Astrocyte (in vitro differentiated cells and primary cell): ENCODE data around the gene DISC1. TPM values are rescaled to one million over a fixed set of nuclear protein-coding genes. Genes with fewer than 3 reads are reported as not detected.

Source experiments
- DNase-seq: peaks from one replicate; pipeline ENCODE4 v3.0.0-alpha.2; 2010; ENCODE audit warnings: low read depth
- FAIRE-seq: peaks from 2 replicates; lab custom pipeline; 2011; peaks lifted over from hg19 to GRCh38; lab: Jason Lieb, UNC
- H2AFZ ChIP-seq: 2 replicates; pipeline ENCODE4 v1.6.0; 2012; ENCODE audit warnings: low read depth, low read length, inconsistent platforms
- H3K27ac ChIP-seq: 2 replicates; pipeline ENCODE4 v1.5.1; 2011; ENCODE audit warnings: low read depth, low read length, inconsistent platforms
- H3K27me3 ChIP-seq: 2 replicates; pipeline ENCODE4 v1.6.0; 2011; ENCODE audit warnings: low read length, inconsistent platforms; ENCODE audit not compliant: insufficient read depth
- H3K36me3 ChIP-seq: 2 replicates; pipeline ENCODE4 v1.5.1; 2011; ENCODE audit warnings: low read length, inconsistent platforms; ENCODE audit not compliant: insufficient read depth
- H3K4me1 ChIP-seq: 2 replicates; pipeline ENCODE4 v1.5.1; 2011; ENCODE audit warnings: low read length, inconsistent platforms; ENCODE audit not compliant: insufficient read depth
- H3K4me2 ChIP-seq: 2 replicates; pipeline ENCODE4 v1.6.0; 2012; ENCODE audit warnings: low read length, inconsistent platforms
- H3K4me3 ChIP-seq: 2 replicates; pipeline ENCODE4 v1.5.1; 2011; ENCODE audit warnings: low read depth, mild to moderate bottlenecking, low read length, inconsistent platforms; ENCODE audit not compliant: insufficient read depth
- H3K79me2 ChIP-seq: 2 replicates; pipeline ENCODE4 v1.6.0; 2012; ENCODE audit warnings: mild to moderate bottlenecking, low read length, inconsistent platforms; ENCODE audit not compliant: insufficient read depth
- H3K9ac ChIP-seq: 2 replicates; pipeline ENCODE4 v1.6.0; 2012; ENCODE audit warnings: mild to moderate bottlenecking, low read length, inconsistent platforms
- H3K9me3 ChIP-seq: 2 replicates; pipeline ENCODE4 v1.5.1; 2012; ENCODE audit warnings: low read depth, mild to moderate bottlenecking, low read length, inconsistent platforms; ENCODE audit not compliant: insufficient read depth
- H4K20me1 ChIP-seq: 2 replicates; pipeline ENCODE4 v1.6.0; 2012; ENCODE audit warnings: low read length, inconsistent platforms; ENCODE audit not compliant: insufficient read depth
- H3K27ac Mint-ChIP-seq: one replicate; pipeline ENCODE4 v1.8.0; 2021; ENCODE audit warnings: mild to moderate bottlenecking, mixed read lengths; ENCODE audit not compliant: unreplicated experiment
- H3K27me3 Mint-ChIP-seq: one replicate; pipeline ENCODE4 v1.8.0; 2021; ENCODE audit warnings: low read depth, mixed read lengths; ENCODE audit not compliant: unreplicated experiment
- H3K36me3 Mint-ChIP-seq: one replicate; pipeline ENCODE4 v1.8.0; 2021; ENCODE audit warnings: low read depth, mixed read lengths; ENCODE audit not compliant: unreplicated experiment
- H3K4me1 Mint-ChIP-seq: one replicate; pipeline ENCODE4 v1.8.0; 2021; ENCODE audit warnings: low read depth, mixed read lengths; ENCODE audit not compliant: unreplicated experiment
- H3K4me3 Mint-ChIP-seq: one replicate; pipeline ENCODE4 v1.8.0; 2021; ENCODE audit warnings: mild to moderate bottlenecking, moderate library complexity, mixed read lengths; ENCODE audit not compliant: unreplicated experiment
- H3K9me3 Mint-ChIP-seq: one replicate; pipeline ENCODE4 v1.8.0; 2021; ENCODE audit warnings: mild to moderate bottlenecking, mixed read lengths; ENCODE audit not compliant: unreplicated experiment
- EZH2 ChIP-seq: IDR thresholded peaks from 2 replicates; pipeline ENCODE4 v1.6.1; 2012; ENCODE audit warnings: mild to moderate bottlenecking, low read length, inconsistent platforms; ENCODE audit not compliant: insufficient read depth
- total RNA-seq: library from RNA; stranded (reverse); gene quantifications from 2 replicates; pipeline ENCODE4 v1.2.1, GENCODE V29; 2021
- TF ChIP-seq, protein P1 (sequence below): IDR thresholded peaks from 2 replicates; pipeline ENCODE4 v1.5.1; 2011; ENCODE audit warnings: low read depth, mild to moderate bottlenecking, inconsistent platforms, low read length, moderate library complexity; ENCODE audit not compliant: insufficient read depth

Gene DISC1
- total RNA-seq, 1 donor from 2014 or later = 9.1 TPM

DNA sequence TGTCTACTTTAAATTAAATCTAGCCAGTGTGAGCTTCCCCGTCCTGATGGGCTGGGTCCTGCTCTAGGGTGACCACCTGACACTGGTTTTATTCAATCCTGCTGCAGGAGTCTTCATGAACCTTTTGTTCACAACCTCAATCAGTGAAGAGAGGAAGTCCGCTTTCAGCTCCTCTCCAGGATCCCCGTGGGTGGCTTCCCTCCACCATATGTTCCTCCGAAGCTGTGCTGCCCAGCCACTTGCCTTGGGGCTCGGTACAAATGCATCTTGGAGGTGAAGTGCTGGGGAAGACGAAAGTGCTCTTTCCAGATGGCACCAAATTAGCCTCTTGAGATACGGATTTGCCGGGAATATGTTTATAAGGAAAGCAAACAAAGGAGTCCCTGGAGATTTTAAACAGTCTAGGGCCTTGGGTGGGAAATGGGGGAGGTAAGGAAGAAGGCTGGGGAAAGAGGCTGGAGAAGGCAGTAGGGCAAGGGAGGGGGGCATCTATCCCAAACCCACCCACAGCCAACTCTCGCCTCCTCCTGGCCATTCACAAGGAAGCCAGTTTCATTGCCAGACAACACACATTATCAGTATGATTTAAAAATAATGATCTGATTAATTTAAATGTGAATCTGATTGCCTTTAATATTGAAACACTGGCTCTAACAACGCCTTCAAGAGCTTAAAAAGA is 430.8 kb downstream of the DISC1 start:
- H3K27ac Mint-ChIP-seq = no peak overlapping the region
- H3K4me1 Mint-ChIP-seq = no peaks in the 10 kb centered on the region
- no peaks in the 10 kb centered on the region for H4K20me1 ChIP-seq
- H3K9me3 ChIP-seq = no peaks in the 10 kb centered on the region
- no peak overlapping the region for H3K9ac ChIP-seq
- H2AFZ ChIP-seq = no peak overlapping the region
- H3K9me3 Mint-ChIP-seq = no peaks in the 10 kb centered on the region
- no peaks in the 10 kb centered on the region for H3K4me1 ChIP-seq
- H3K79me2 ChIP-seq = no peaks in the 10 kb centered on the region
- H3K36me3 Mint-ChIP-seq = no peaks in the 10 kb centered on the region
- no peak overlapping the region for H3K4me3 ChIP-seq
- H3K27ac ChIP-seq = no peak overlapping the region
- no peak overlapping the region for H3K4me2 ChIP-seq
- H3K27me3 ChIP-seq = no peaks in the 10 kb centered on the region
- no peak overlapping the region for H3K4me3 Mint-ChIP-seq
- DNase-seq (no peak), FAIRE-seq (no peak)
- H3K27me3 Mint-ChIP-seq = peaks cover 10% of the 10 kb centered on the region
- H3K36me3 ChIP-seq = no peaks in the 10 kb centered on the region
- TF ChIP-seq, protein P1, sequence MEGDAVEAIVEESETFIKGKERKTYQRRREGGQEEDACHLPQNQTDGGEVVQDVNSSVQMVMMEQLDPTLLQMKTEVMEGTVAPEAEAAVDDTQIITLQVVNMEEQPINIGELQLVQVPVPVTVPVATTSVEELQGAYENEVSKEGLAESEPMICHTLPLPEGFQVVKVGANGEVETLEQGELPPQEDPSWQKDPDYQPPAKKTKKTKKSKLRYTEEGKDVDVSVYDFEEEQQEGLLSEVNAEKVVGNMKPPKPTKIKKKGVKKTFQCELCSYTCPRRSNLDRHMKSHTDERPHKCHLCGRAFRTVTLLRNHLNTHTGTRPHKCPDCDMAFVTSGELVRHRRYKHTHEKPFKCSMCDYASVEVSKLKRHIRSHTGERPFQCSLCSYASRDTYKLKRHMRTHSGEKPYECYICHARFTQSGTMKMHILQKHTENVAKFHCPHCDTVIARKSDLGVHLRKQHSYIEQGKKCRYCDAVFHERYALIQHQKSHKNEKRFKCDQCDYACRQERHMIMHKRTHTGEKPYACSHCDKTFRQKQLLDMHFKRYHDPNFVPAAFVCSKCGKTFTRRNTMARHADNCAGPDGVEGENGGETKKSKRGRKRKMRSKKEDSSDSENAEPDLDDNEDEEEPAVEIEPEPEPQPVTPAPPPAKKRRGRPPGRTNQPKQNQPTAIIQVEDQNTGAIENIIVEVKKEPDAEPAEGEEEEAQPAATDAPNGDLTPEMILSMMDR = no peak
- no peak for TF ChIP-seq EZH2

GRCh38 chr1:232057896-232058274 is 431.3 kb downstream of the DISC1 start:
- Histone ChIP-seq H3K4me1 (no peaks in the 10 kb centered on the region), H3K9ac (no peak overlapping the region), H3K9me3 (no peaks in the 10 kb centered on the region), H3K27me3 (no peaks in the 10 kb centered on the region), H3K4me3 (no peak overlapping the region), H2AFZ (no peak overlapping the region), H3K79me2 (no peaks in the 10 kb centered on the region), H3K36me3 (no peaks in the 10 kb centered on the region), H4K20me1 (no peaks in the 10 kb centered on the region), H3K4me2 (no peak overlapping the region), H3K27ac (no peak overlapping the region)
- Mint-ChIP-seq H3K36me3 (no peaks in the 10 kb centered on the region), H3K9me3 (no peaks in the 10 kb centered on the region), H3K4me1 (no peaks in the 10 kb centered on the region), H3K27ac (no peak overlapping the region), H3K27me3 (peaks cover 10% of the 10 kb centered on the region), H3K4me3 (no peak overlapping the region)
- no peak for TF ChIP-seq EZH2
- TF ChIP-seq, protein P1 = no peak
- DNase-seq (no peak), FAIRE-seq (no peak)

DNA sequence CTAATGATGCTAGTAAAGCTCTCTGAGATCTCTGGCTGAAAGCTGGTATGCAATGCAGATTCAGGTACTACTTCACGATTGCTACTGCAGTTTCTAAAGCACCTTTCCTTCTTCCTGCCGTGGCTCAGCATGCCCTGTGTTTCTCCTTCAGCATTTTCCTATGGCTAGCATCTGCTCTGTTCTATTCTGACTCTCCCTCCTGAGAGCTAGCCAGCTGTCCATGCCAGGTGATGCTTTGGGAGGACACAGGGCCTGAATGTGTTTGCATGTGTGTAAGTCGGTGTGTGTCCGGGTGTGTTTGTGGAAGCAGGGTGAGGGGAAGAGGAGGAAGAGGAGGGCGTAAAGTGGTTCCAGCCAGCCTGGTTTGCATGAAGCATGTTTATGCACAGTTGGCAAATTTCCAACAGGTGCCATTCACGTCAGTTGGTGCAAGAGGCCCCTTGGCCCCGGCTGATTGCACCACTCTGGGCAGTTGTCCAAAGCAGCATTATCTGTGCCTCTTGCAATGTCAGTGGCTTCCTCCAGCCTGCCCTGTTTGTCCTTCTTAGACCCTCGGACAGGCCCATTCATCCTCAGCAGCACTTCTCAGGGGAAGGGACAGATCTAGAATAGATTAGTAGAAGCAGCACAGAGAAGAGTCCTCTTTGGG is 433.3 kb downstream of the DISC1 start:
- H3K9me3 Mint-ChIP-seq = no peaks in the 10 kb centered on the region

More for the DNA sequence above, 433.3 kb downstream of the DISC1 start:
- H3K27ac ChIP-seq = no peak overlapping the region
- H3K9ac ChIP-seq = no peak overlapping the region
- TF ChIP-seq, protein P1 = no peak
- TF ChIP-seq EZH2 = no peak
- no peak overlapping the region for H2AFZ ChIP-seq
- H3K4me3 ChIP-seq = no peak overlapping the region
- no peaks in the 10 kb centered on the region for H3K27me3 ChIP-seq
- FAIRE-seq (no peak), DNase-seq (no peak)
- no peaks in the 10 kb centered on the region for H3K36me3 ChIP-seq
- no peaks in the 10 kb centered on the region for H3K79me2 ChIP-seq
- peaks cover 10% of the 10 kb centered on the region for H3K27me3 Mint-ChIP-seq
- no peaks in the 10 kb centered on the region for H4K20me1 ChIP-seq
- no peaks in the 10 kb centered on the region for H3K36me3 Mint-ChIP-seq
- no peak overlapping the region for H3K4me2 ChIP-seq
- H3K27ac Mint-ChIP-seq = no peak overlapping the region
- H3K4me3 Mint-ChIP-seq = no peak overlapping the region
- H3K4me1 Mint-ChIP-seq = no peaks in the 10 kb centered on the region
- no peaks in the 10 kb centered on the region for H3K9me3 ChIP-seq
- H3K4me1 ChIP-seq = no peaks in the 10 kb centered on the region
